ENCODE measurements around the gene ABTB2. TPM values are rescaled to one million over a fixed set of nuclear protein-coding genes. Genes with fewer than 3 reads are reported as not detected.
A peak's percentile ranks its signal among the peaks of the same experiment; 100 is the strongest.
"Not testable (repeated sequence)": the region's sequence is repeated elsewhere in the genome, so short reads cannot be mapped to it uniquely, and the experiment has no call there.

Gene ABTB2
- polyA plus RNA-seq, 1 donor: 1.3 TPM

DNA sequence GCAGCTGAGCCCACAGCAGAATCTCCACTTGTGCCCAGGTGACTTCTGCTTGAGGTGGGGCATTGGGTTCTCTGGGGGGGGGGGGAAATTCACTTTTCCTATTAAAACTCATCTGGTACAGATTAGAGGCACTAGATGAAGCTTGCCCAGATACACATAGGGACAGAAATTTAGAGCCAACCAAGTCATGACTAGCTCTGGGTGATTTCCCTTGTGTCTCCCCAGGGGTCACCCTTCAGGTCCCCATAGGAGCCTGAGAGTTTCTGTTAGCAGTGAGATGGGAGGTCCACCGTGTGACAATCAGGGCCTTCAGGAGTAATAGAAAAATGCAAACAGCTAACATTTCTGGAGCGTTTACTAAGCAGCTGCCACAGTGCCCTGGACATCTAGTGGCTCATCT lies 175.4 kb downstream of the ABTB2 start:
- Histone ChIP-seq H3K36me3 (ENCODE audit: control insufficient read depth, insufficient read depth, low read length) (no peaks in the 10 kb centered on the region), H3K9me3 (ENCODE audit: control insufficient read depth, low read depth, low read length) (no peaks in the 10 kb centered on the region), H3K27me3 (ENCODE audit: control insufficient read depth, insufficient read depth, low read length) (no peaks in the 10 kb centered on the region), H3K27ac (ENCODE audit: low read length) (no peak overlapping the region), H3K4me3 (ENCODE audit: low read length) (no peak overlapping the region), H3K4me1 (ENCODE audit: control insufficient read depth, insufficient read depth, low read length) (no peaks in the 10 kb centered on the region)
- DNase-seq: no peak
- no CpG with 5 or more reads among the region's 2 CpGs for WGBS (ENCODE audit: insufficient coverage, low lambda C conversion rate)

DNA sequence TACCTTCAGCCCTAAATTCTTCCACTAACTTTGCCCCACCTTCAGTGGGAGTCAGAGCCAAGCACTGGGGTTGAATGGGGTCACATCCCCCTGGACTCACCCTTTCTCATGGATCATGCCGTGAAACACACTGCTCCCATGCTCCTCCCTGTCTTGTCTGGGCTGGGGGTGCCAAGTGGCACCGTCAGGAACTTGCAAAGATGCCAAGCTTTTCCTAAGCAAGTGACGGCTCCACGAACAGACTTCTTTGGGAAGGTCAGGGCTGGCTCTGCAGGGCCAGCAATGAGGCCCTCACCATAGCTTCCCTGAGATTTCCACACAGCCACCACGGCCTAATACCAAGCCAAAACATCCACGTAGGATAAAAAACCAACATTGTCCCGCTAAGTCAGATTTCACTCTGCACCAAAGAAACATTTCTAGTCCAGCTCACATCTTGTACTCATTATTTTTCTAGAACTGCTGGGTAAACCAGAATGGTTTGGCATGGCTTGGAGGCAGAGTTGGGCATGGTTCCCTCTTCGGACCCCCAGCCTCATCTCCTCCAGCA lies 175.9 kb downstream of the ABTB2 start:
- no peak for DNase-seq
- 100% methylated on average over 2 of the region's 8 CpGs for WGBS (ENCODE audit: insufficient coverage, low lambda C conversion rate)
- peaks cover 2% of the 10 kb centered on the region for H3K27me3 ChIP-seq (ENCODE audit: control insufficient read depth, insufficient read depth, low read length)
- H3K36me3 ChIP-seq (ENCODE audit: control insufficient read depth, insufficient read depth, low read length): no peaks in the 10 kb centered on the region
- no peak overlapping the region for H3K4me3 ChIP-seq (ENCODE audit: low read length)
- no peak overlapping the region for H3K27ac ChIP-seq (ENCODE audit: low read length)
- no peaks in the 10 kb centered on the region for H3K4me1 ChIP-seq (ENCODE audit: control insufficient read depth, insufficient read depth, low read length)
- no peaks in the 10 kb centered on the region for H3K9me3 ChIP-seq (ENCODE audit: control insufficient read depth, low read depth, low read length)

DNA sequence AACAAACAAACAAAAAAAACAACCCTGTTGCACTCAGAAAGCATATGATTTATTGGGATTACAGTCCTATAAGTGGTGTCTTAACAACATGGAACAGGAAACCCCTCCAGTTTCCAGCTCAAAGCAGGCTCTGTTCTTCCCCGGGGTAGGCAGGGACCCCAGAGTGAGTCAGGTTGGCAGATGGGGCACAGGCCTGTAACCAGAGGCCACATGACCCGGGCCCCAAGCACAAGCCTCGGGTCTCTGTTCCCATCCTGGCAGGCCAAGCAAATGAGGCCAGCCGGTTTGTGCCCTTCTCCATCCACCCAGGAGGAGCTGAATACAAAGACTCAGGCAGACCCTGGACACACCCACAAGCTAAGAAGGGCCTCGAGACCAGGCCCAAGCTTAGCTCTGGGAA lies 176.6 kb downstream of the ABTB2 start:
- H3K4me1 ChIP-seq (ENCODE audit: control insufficient read depth, insufficient read depth, low read length): no peaks in the 10 kb centered on the region
- H3K36me3 ChIP-seq (ENCODE audit: control insufficient read depth, insufficient read depth, low read length): no peaks in the 10 kb centered on the region
- H3K9me3 ChIP-seq (ENCODE audit: control insufficient read depth, low read depth, low read length): no peaks in the 10 kb centered on the region
- H3K27ac ChIP-seq (ENCODE audit: low read length): no peak overlapping the region
- H3K4me3 ChIP-seq (ENCODE audit: low read length): no peak overlapping the region
- no CpG with 5 or more reads among the region's 5 CpGs for WGBS (ENCODE audit: insufficient coverage, low lambda C conversion rate)
- no peak for DNase-seq
- H3K27me3 ChIP-seq (ENCODE audit: control insufficient read depth, insufficient read depth, low read length): peaks cover 2% of the 10 kb centered on the region

DNA sequence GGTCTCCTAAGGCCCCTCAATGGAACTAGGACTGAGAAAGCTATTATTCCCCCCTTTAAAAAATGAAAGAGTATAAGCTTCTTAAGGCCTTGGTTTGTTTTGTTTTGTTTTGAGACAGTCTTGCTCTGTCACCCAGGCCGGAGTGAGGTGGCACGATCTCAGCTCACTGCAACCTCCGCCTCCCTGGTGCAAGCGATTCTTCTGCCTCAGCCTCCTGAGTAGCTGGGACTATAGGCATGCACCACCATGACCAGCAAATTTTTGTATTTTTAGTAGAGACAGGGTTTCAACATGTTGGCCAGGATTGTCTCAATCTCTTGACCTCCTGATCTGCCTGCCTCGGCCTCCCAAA lies 177.0 kb downstream of the ABTB2 start:
- not testable (repeated sequence) for H3K27ac ChIP-seq (ENCODE audit: low read length); H3K9me3 ChIP-seq (ENCODE audit: control insufficient read depth, low read depth, low read length); H3K27me3 ChIP-seq (ENCODE audit: control insufficient read depth, insufficient read depth, low read length); H3K4me1 ChIP-seq (ENCODE audit: control insufficient read depth, insufficient read depth, low read length); DNase-seq; H3K4me3 ChIP-seq (ENCODE audit: low read length); H3K36me3 ChIP-seq (ENCODE audit: control insufficient read depth, insufficient read depth, low read length)
- no CpG with 5 or more reads among the region's 5 CpGs for WGBS (ENCODE audit: insufficient coverage, low lambda C conversion rate)

DNA sequence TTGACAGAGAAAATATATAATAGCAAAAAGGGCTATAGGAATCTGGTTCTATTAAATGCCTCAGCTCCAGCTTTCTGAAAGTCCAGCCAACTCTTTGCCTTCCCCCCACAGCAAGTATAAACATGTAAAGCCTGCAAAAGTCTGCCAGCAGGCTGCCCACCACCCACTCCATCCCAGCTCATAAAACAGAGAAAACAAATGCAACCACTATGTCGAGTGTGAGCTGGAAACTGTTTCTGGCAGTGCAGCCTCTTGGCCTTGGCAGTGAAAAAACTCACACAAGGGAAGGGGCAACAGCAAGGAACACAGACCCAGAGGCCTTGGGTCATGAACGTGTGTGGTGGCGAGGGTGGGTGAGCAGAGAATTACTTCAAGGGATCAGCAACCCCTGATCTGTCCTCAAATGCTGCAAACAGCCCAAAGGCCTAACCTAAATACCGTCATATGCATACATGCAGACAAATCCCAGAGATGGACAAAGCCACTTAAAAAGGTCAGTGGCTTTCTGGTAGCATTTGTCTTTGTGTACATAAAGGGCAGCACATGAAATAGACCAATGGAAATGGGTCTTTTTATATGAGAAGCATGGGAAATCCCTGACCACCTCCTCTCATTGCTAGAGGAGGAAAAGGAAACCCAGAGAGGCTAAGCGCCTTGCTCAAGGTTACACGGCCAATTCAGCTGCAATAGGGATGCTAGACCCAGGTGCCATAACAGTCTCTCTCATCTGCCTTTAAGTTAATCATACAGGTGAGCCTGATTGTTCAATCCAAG lies 177.6 kb downstream of the ABTB2 start:
- WGBS (ENCODE audit: insufficient coverage, low lambda C conversion rate): no CpG with 5 or more reads among the region's 6 CpGs
- peaks cover 2% of the 10 kb centered on the region for H3K27me3 ChIP-seq (ENCODE audit: control insufficient read depth, insufficient read depth, low read length)
- H3K9me3 ChIP-seq (ENCODE audit: control insufficient read depth, low read depth, low read length): no peaks in the 10 kb centered on the region
- no peaks in the 10 kb centered on the region for H3K4me1 ChIP-seq (ENCODE audit: control insufficient read depth, insufficient read depth, low read length)
- no peak overlapping the region for H3K27ac ChIP-seq (ENCODE audit: low read length)
- H3K36me3 ChIP-seq (ENCODE audit: control insufficient read depth, insufficient read depth, low read length): no peaks in the 10 kb centered on the region
- no peak for DNase-seq
- H3K4me3 ChIP-seq (ENCODE audit: low read length): no peak overlapping the region

DNA sequence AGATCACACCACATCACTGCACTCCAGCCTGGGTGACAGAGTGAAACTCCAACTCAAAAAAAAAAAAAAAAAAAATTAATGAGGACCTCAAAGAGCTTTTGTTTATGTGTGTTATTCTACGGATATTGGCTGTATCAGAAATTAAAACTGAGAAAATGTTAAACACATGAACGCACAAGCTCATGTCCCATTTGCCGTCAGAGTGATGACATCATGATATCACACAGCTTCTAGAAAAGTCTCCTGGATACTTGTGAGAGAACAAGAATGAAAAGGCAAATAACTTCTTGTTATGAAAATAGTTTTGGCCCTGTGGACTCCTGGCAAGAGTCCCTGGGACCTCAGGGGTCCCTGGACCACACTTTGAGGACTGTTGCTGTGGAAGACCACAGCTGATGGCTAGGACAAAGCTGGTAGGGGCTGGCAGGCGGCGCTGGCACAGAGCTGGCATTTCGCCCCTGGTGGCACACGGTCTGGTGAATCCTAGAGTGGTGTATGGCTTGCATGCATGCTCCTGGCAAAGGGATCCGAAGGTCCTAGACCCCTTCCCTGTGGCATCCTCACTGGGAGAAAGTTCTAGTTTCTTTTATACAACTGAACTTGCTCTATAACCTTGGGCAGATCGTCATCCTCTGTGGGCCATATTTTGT lies 178.7 kb downstream of the ABTB2 start:
- no peak for DNase-seq
- Histone ChIP-seq H3K27me3 (ENCODE audit: control insufficient read depth, insufficient read depth, low read length) (peaks cover 2% of the 10 kb centered on the region), H3K4me3 (ENCODE audit: low read length) (no peak overlapping the region), H3K27ac (ENCODE audit: low read length) (no peak overlapping the region), H3K4me1 (ENCODE audit: control insufficient read depth, insufficient read depth, low read length) (no peaks in the 10 kb centered on the region), H3K36me3 (ENCODE audit: control insufficient read depth, insufficient read depth, low read length) (no peaks in the 10 kb centered on the region), H3K9me3 (ENCODE audit: control insufficient read depth, low read depth, low read length) (peaks cover 2% of the 10 kb centered on the region)
- WGBS (ENCODE audit: insufficient coverage, low lambda C conversion rate): 100% methylated on average over 1 of the region's 9 CpGs

DNA sequence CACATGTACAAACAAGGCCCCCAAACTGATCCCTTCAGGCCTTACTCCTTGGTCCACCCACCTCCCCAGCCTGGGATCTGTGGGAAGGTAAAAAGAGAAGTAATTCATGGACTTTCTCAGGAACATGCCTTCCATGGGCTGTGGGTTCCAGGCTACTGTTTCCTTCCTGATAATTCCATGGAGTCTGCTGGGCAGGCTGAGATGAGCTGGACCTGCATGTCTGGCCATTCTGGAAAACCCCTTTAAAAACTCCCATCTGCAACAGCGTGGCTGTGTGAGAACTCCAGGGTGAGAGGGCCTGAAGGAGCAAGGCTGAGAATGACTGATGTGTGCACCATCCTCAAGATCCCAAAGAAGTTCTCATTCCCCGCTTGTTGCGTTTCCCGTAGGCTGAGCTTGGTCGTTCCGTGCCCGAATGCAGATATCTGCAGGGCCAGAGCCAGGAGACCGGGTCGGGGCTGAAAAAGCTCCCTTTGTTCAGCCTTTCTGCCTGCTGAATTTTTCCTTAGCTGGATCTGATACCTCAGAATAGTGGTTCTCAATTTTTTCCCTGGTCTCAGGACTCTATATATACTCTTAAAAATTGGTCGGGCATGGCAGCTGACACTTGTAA lies 179.5 kb downstream of the ABTB2 start:
- Histone ChIP-seq H3K36me3 (ENCODE audit: control insufficient read depth, insufficient read depth, low read length) (no peaks in the 10 kb centered on the region), H3K27me3 (ENCODE audit: control insufficient read depth, insufficient read depth, low read length) (peaks cover 7% of the 10 kb centered on the region), H3K27ac (ENCODE audit: low read length) (no peak overlapping the region), H3K4me1 (ENCODE audit: control insufficient read depth, insufficient read depth, low read length) (no peaks in the 10 kb centered on the region), H3K4me3 (ENCODE audit: low read length) (no peak overlapping the region), H3K9me3 (ENCODE audit: control insufficient read depth, low read depth, low read length) (peaks cover 2% of the 10 kb centered on the region)
- no CpG with 5 or more reads among the region's 10 CpGs for WGBS (ENCODE audit: insufficient coverage, low lambda C conversion rate)
- DNase-seq: no peak

DNA sequence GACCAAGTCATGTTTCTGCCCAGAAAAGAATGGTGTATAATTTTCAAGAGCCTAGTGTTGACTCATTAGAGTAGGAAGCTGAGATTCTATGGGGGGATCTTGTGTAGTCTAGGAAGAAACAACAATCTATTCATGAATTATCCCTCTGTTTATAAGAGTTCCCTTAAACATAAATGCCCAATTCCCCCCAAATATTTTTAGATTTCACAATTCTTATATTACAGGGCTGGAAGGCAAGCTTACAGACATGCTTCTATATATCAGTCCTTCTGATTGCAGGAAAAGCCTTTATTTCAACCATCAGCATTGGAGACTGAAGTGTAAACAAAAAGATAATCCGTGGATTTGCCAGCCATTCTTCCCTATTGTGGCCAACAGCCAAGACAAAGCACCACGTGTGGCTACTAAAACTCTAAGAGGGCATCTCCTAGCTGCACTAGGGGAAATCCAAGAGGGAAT lies 181.0 kb downstream of the ABTB2 start:
- Histone ChIP-seq H3K36me3 (ENCODE audit: control insufficient read depth, insufficient read depth, low read length) (no peaks in the 10 kb centered on the region), H3K4me1 (ENCODE audit: control insufficient read depth, insufficient read depth, low read length) (no peaks in the 10 kb centered on the region), H3K4me3 (ENCODE audit: low read length) (no peak overlapping the region), H3K27ac (ENCODE audit: low read length) (no peak overlapping the region), H3K27me3 (ENCODE audit: control insufficient read depth, insufficient read depth, low read length) (peaks cover 9% of the 10 kb centered on the region), H3K9me3 (ENCODE audit: control insufficient read depth, low read depth, low read length) (peaks cover 2% of the 10 kb centered on the region)
- WGBS (ENCODE audit: insufficient coverage, low lambda C conversion rate): 40% methylated on average over 1 of the region's 2 CpGs
- DNase-seq: no peak

DNA sequence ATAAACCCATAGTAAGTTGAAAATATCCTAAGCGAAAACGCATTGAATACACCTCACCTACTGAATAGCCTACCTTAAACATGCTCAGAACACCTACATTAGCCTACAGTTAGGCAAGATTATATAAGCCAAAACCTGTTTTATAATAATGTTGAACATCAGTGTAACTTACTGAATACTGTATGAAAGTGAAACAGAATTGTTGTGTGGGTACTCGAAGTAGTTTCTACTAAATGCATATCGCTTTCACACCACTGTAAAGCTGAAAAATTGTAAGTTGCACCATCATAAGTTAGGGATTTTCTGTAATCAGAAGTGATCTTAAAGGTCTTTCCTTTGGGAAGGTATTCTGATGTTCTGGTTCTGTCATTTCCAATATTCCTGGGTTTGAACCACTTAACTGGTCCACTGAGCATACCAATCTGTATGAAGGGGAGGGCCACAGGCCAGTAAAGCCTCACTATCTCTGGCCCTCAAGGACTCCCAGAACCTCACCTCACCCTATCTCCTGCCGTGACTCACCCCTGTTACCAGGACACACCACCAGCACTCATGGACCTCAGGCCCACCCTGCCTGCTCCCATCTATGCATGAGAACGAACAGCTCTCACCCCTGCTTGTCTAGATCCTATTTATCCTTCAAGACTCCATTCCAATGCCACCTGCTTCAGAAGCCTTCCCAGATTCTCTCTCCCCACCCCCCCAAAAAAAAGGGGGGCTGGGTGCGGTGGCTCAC lies 182.4 kb downstream of the ABTB2 start:
- Histone ChIP-seq H3K9me3 (ENCODE audit: control insufficient read depth, low read depth, low read length) (peaks cover 2% of the 10 kb centered on the region), H3K4me3 (ENCODE audit: low read length) (no peak overlapping the region), H3K27ac (ENCODE audit: low read length) (no peak overlapping the region), H3K4me1 (ENCODE audit: control insufficient read depth, insufficient read depth, low read length) (no peaks in the 10 kb centered on the region), H3K27me3 (ENCODE audit: control insufficient read depth, insufficient read depth, low read length) (peaks cover 16% of the 10 kb centered on the region), H3K36me3 (ENCODE audit: control insufficient read depth, insufficient read depth, low read length) (no peaks in the 10 kb centered on the region)
- no CpG with 5 or more reads among the region's 7 CpGs for WGBS (ENCODE audit: insufficient coverage, low lambda C conversion rate)
- no peak for DNase-seq

DNA sequence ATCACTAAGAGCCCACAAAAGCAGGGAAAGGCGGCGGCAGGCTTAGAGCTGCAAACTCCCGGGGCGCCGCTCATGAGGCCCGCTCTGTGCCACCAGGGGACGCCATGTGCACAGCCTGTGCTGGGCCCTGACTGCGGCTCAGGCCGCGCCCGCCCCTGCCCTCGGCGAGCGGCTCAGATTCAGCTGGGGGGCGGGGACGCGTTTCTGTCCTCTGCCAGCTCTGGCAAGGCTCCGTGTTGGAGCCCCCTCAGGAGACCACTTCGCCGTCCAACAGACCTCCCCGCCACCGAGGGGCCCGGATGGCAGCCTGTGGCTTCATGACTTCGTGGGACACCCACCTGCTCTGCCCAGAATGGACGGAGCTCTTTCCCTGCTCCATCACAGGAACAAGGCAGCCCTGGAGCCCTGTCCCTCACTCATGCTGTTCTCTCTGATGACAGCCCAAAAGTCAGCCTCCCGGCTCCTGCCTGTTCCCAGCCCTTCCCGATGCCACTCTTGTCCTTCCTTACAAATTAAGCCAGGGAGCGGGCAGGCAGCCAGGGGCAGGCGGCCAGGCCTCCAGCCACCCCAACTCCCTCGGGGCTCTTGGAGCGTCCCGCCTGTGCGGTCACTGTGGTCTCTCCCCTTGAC lies 183.3 kb downstream of the ABTB2 start:
- Histone ChIP-seq H3K4me1 (ENCODE audit: control insufficient read depth, insufficient read depth, low read length) (no peaks in the 10 kb centered on the region), H3K36me3 (ENCODE audit: control insufficient read depth, insufficient read depth, low read length) (no peaks in the 10 kb centered on the region), H3K9me3 (ENCODE audit: control insufficient read depth, low read depth, low read length) (peaks cover 2% of the 10 kb centered on the region), H3K4me3 (ENCODE audit: low read length) (no peak overlapping the region), H3K27ac (ENCODE audit: low read length) (no peak overlapping the region), H3K27me3 (ENCODE audit: control insufficient read depth, insufficient read depth, low read length) (peaks cover 16% of the 10 kb centered on the region)
- WGBS (ENCODE audit: insufficient coverage, low lambda C conversion rate): no CpG with 5 or more reads among the region's 33 CpGs
- DNase-seq: peak; percentile 63 to 65

Measured in large intestine (tissue), 3 donors.